ENCODE results near the gene NCKAP5.
"Not testable (repeated sequence)": the region's sequence is repeated elsewhere in the genome, so short reads cannot be mapped to it uniquely, and the experiment has no call there.

Gene NCKAP5

GRCh38 chr2:132720393-132720792 lies 847.9 kb downstream of the NCKAP5 start:
- no peak for DNase-seq (ENCODE audit: low read depth)
- no peak overlapping the region for H3K4me3 ChIP-seq (ENCODE audit: low read depth, low read length)
- no peak for TF ChIP-seq CTCF (IDR thresholded peaks at IDR 0.05; ENCODE audit: insufficient read depth, low read depth, low read length, missing control alignments)

- H3K4me3 ChIP-seq (ENCODE audit: low read depth, low read length): no peak overlapping the region
- TF ChIP-seq CTCF (IDR thresholded peaks at IDR 0.05; ENCODE audit: insufficient read depth, low read depth, low read length, missing control alignments): no peak
- no peak for DNase-seq (ENCODE audit: low read depth)
Measured at GRCh38 chr2:132719480-132719879, 848.8 kb downstream of the NCKAP5 start.

GRCh38 chr2:132716954-132717353 lies 851.3 kb downstream of the NCKAP5 start:
- TF ChIP-seq CTCF (IDR thresholded peaks at IDR 0.05; ENCODE audit: insufficient read depth, low read depth, low read length, missing control alignments): no peak
- no peak for DNase-seq (ENCODE audit: low read depth)
- H3K4me3 ChIP-seq (ENCODE audit: low read depth, low read length): no peak overlapping the region

- TF ChIP-seq CTCF (IDR thresholded peaks at IDR 0.05; ENCODE audit: insufficient read depth, low read depth, low read length, missing control alignments): no peak
- no peak overlapping the region for H3K4me3 ChIP-seq (ENCODE audit: low read depth, low read length)
- peak; percentile 10 for DNase-seq (ENCODE audit: low read depth)
Measured at GRCh38 chr2:132715386-132716351, 852.6 kb downstream of the NCKAP5 start.

- H3K4me3 ChIP-seq (ENCODE audit: low read depth, low read length): no peak overlapping the region
- no peak for TF ChIP-seq CTCF (IDR thresholded peaks at IDR 0.05; ENCODE audit: insufficient read depth, low read depth, low read length, missing control alignments)
- no peak for DNase-seq (ENCODE audit: low read depth)
Measured at GRCh38 chr2:132703396-132703795, 864.9 kb downstream of the NCKAP5 start.

GRCh38 chr2:132701810-132702209 lies 866.5 kb downstream of the NCKAP5 start:
- H3K4me3 ChIP-seq (ENCODE audit: low read depth, low read length): no peak overlapping the region
- no peak for DNase-seq (ENCODE audit: low read depth)
- no peak for TF ChIP-seq CTCF (IDR thresholded peaks at IDR 0.05; ENCODE audit: insufficient read depth, low read depth, low read length, missing control alignments)

GRCh38 chr2:132699802-132700201 lies 868.5 kb downstream of the NCKAP5 start:
- not testable (repeated sequence) for H3K4me3 ChIP-seq (ENCODE audit: low read depth, low read length); DNase-seq (ENCODE audit: low read depth)

GRCh38 chr2:132698347-132698746 lies 869.9 kb downstream of the NCKAP5 start:
- DNase-seq (ENCODE audit: low read depth); H3K4me3 ChIP-seq (ENCODE audit: low read depth, low read length): not testable (repeated sequence)

Measured in GM12865 (cell line).